Measurements from ENCODE around the gene NCKAP1. TPM values are rescaled to one million over a fixed set of nuclear protein-coding genes. Genes with fewer than 3 reads are reported as not detected.

Gene NCKAP1
- total and polyA plus RNA-seq, 12 donors: 26.8 to 134 (median 104) TPM

GRCh38 chr2:182920631-182921056 lies 117.6 kb downstream of the NCKAP1 start:
- intact Hi-C loops (cut with DNase I): no loop called here
- no peak for DNase-seq
- WGBS, 4 donors: 77 to 89% (median 86%) methylated on average over 5 of the region's 5 CpGs
- no peak overlapping the region for H3K27ac ChIP-seq
- no peak overlapping the region for H3K4me3 ChIP-seq
- no peaks in the 10 kb centered on the region for H3K9me3 ChIP-seq (replicated peaks in 1 of 3)
- peaks cover 0 to 7% of the 10 kb centered on the region in 2 donors for H3K36me3 ChIP-seq (replicated peaks in 1 of 2)
- H3K27me3 ChIP-seq: no peaks in the 10 kb centered on the region
- TF ChIP-seq POLR2A (IDR thresholded peaks at IDR 0.05): no peak
- TF ChIP-seq CTCF (IDR thresholded peaks at IDR 0.05): no peak
- peaks cover 0 to 4% of the 10 kb centered on the region in 2 donors for H3K4me1 ChIP-seq (replicated peaks in 1 of 2)

GRCh38 chr2:182920089-182920488 lies 118.2 kb downstream of the NCKAP1 start:
- intact Hi-C loops (cut with DNase I): no loop called here
- DNase-seq: no peak
- no peaks in the 10 kb centered on the region for H3K27me3 ChIP-seq
- peaks cover 0 to 7% of the 10 kb centered on the region in 2 donors for H3K36me3 ChIP-seq (replicated peaks in 1 of 2)
- H3K9me3 ChIP-seq (replicated peaks in 1 of 3): no peaks in the 10 kb centered on the region
- TF ChIP-seq POLR2A (IDR thresholded peaks at IDR 0.05) (no peak), CTCF (IDR thresholded peaks at IDR 0.05) (no peak)
- 96 to 100% (median 98%) methylated on average over 7 of the region's 7 CpGs for WGBS, 4 donors
- H3K4me3 ChIP-seq: no peak overlapping the region
- peaks cover 0 to 10% of the 10 kb centered on the region in 2 donors for H3K4me1 ChIP-seq (replicated peaks in 1 of 2)
- H3K27ac ChIP-seq: no peak overlapping the region

GRCh38 chr2:182918961-182919652 lies 119.2 kb downstream of the NCKAP1 start:
- DNase-seq: no peak
- Histone ChIP-seq H3K36me3 (replicated peaks in 1 of 2) (peaks cover 0 to 7% of the 10 kb centered on the region in 2 donors), H3K27ac (no peak overlapping the region), H3K4me3 (no peak overlapping the region), H3K4me1 (replicated peaks in 1 of 2) (peaks cover 0 to 9% of the 10 kb centered on the region in 2 donors), H3K9me3 (replicated peaks in 1 of 3) (no peaks in the 10 kb centered on the region), H3K27me3 (no peaks in the 10 kb centered on the region)
- intact Hi-C loops (cut with DNase I): no loop called here
- TF ChIP-seq POLR2A (IDR thresholded peaks at IDR 0.05) (no peak), CTCF (IDR thresholded peaks at IDR 0.05) (no peak)
- WGBS, 4 donors: 47 to 81% (median 64%) methylated on average over 1 of the region's 1 CpG

GRCh38 chr2:182917924-182918323 lies 120.3 kb downstream of the NCKAP1 start:
- no peak for TF ChIP-seq POLR2A (IDR thresholded peaks at IDR 0.05)
- no peak for TF ChIP-seq CTCF (IDR thresholded peaks at IDR 0.05)
- no peak overlapping the region for H3K27ac ChIP-seq
- H3K4me3 ChIP-seq: no peak overlapping the region
- H3K9me3 ChIP-seq (replicated peaks in 1 of 3): no peaks in the 10 kb centered on the region
- no peaks in the 10 kb centered on the region for H3K27me3 ChIP-seq
- H3K36me3 ChIP-seq (replicated peaks in 1 of 2): no peaks in the 10 kb centered on the region
- intact Hi-C loops (cut with DNase I): no loop called here
- no peak for DNase-seq
- H3K4me1 ChIP-seq (replicated peaks in 1 of 2): peaks cover 0 to 7% of the 10 kb centered on the region in 2 donors
